Amniotic epithelial cell (primary cell): ENCODE measurements around the gene OPRD1.
A peak's percentile ranks its signal among the peaks of the same experiment; 100 is the strongest.
"Not testable (repeated sequence)": the region's sequence is repeated elsewhere in the genome, so short reads cannot be mapped to it uniquely, and the experiment has no call there.

Source experiments
- DNase-seq: peaks from one replicate; pipeline ENCODE4 v3.0.0-alpha.2; 2010; ENCODE audit warnings: low read depth

Gene OPRD1

GRCh38 chr1:28811766-28812668 lies at the start of gene OPRD1:
Gene OPRD1, plus strand, starts transcription at chr1:28812170. Its CDS starts 214 bp downstream, at chr1:28812384.
- DNase-seq, result no peak

- DNase-seq, result no peak
Measured at GRCh38 chr1:28766532-28767183, 45.3 kb upstream of the OPRD1 start.

- DNase-seq, result no peak
Measured at GRCh38 chr1:28770601-28771165, 41.3 kb upstream of the OPRD1 start.

GRCh38 chr1:28771921-28772320 lies 40.0 kb upstream of the OPRD1 start:
- DNase-seq, result not testable (repeated sequence)

- no peak for DNase-seq
Measured at GRCh38 chr1:28773105-28773504, 38.9 kb upstream of the OPRD1 start.

- peak; percentile 71 for DNase-seq
Measured at GRCh38 chr1:28775121-28775942, 36.6 kb upstream of the OPRD1 start.

GRCh38 chr1:28776341-28776740 lies 35.6 kb upstream of the OPRD1 start:
- no peak for DNase-seq

DNA sequence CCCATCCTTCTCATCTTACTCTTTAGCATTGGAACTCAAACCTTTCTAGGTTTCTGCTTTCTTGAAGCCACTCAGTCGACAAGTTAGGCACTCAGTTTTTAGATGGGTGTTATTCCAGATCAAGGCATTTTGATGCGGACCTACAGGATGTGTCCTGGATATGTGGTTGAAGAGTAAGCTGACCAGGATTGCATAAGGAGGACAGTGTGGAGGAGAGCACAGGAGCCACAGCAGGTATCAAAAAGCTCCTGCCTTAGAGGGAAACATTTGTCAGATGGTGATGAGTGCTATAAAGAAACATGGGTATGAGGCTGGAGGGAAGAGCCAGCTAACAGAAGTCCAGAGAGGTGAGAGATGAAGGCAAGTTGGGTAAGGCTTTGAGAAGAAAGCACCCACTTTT lies 33.9 kb upstream of the OPRD1 start:
- DNase-seq, result no peak

DNA sequence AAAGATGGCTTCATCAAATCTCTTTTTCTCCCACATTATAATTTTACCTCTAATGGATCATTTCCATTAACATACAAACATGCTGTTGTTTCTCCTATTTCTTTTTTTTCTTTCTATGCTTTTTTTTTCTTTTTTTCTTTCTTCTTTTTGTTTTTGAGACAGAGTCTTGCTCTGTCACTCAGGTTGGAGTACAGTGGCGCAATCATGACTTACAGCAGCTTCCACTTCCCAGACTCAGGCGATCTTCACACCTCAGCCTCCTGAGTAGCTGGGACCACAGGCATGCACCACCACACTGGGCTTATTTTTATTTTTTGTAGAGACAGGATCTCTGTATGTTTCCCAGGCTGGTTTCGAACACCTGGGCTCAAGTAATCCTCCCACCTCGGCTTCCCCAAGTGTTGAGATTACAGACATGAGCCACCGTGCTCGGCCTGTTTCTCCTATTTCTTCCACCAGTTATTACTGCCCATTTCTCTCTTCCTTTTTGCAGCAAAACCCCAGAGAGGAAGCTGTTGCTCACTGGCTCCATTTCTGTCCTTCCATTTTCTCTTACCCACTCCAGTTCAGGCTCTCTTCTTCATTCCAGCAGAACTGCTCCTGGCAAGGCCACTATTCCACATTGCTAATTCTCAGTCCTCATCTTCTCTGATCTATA lies 32.1 kb upstream of the OPRD1 start:
- DNase-seq, result peak; percentile 57

- DNase-seq, result no peak
Measured at GRCh38 chr1:28781305-28781704, 30.7 kb upstream of the OPRD1 start.

DNA sequence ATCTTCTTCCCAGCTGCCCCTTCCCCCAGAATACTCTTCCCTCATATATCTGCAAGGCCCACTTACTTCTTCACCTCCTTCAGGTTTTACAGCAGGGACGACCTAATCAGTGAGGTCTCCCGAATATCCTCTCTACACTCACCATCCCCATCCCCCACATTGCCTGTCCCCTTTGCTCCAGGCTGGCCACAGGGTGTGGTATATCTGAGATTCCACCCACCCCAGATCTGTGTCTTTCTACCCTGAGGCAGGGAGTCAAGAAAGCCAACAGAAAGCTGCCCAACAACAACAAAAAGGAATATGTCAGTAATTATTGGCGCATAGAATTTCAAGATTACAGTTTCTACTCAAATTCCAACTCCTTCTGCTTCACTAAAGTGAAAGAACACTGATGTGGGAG lies 30.0 kb upstream of the OPRD1 start:
- no peak for DNase-seq

- no peak for DNase-seq
Measured at GRCh38 chr1:28783363-28783762, 28.6 kb upstream of the OPRD1 start.

DNA sequence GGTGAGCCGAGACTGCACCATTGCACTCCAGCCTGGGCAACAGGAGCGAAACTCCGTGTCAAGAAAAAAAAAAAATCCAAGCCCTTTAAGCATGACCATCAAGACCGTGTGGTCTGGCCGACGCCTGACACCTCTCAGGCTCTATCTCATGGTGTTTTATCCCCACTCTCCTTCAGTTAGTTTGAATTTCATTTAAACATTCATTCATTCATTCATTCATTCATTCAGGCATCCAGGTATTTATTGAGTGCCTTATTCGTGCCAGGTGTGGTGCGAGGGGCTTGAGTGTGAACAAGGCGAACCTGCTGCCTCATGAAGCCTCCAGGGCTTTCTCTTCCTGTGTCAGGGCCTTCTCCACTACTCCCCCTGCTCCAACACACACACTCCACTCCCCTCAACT lies 22.6 kb upstream of the OPRD1 start:
- no peak for DNase-seq

GRCh38 chr1:28789816-28790215 lies 22.2 kb upstream of the OPRD1 start:
- no peak for DNase-seq

GRCh38 chr1:28790377-28791035 lies 21.5 kb upstream of the OPRD1 start:
- no peak for DNase-seq

DNA sequence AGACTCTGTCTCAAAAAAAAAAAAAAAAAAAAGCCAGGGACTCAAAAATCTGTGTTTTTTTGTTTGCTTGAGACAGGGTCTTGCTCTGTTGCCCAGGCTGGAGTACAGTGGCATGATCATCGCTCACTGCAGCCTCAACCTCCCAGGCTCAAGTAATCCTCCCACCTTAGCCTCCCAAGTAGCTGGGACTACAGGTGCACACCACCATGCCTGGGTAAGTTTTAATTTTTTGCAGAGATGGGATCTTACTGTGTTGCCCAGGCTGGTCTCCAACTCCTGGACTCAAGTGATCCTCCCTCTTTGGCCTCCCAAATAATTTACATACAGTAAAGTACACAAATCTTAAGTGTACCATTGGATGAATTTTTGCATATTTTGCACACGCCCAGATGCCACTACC lies 20.0 kb upstream of the OPRD1 start:
- DNase-seq, result not testable (repeated sequence)

- DNase-seq, result no peak
Measured at GRCh38 chr1:28792644-28793121, 19.3 kb upstream of the OPRD1 start.

- not testable (repeated sequence) for DNase-seq
Measured at GRCh38 chr1:28794582-28794981, 17.4 kb upstream of the OPRD1 start.

- no peak for DNase-seq
Measured at GRCh38 chr1:28796352-28797211, 15.4 kb upstream of the OPRD1 start.

GRCh38 chr1:28800324-28800723 lies 11.6 kb upstream of the OPRD1 start:
- DNase-seq, result no peak
